Measurements from ENCODE around the gene DPF3.

DPF3 gene

GRCh38 chr14:72864712-72865365 is 29.1 kb downstream of the DPF3 start:
- DNase-seq (ENCODE audit: low read depth): no peak
- no peak for TF ChIP-seq CTCF (IDR thresholded peaks at IDR 0.05; ENCODE audit: control insufficient read depth, insufficient read depth, low read depth, low read length, missing control alignments)

GRCh38 chr14:72863216-72864006 is 30.5 kb downstream of the DPF3 start:
- no peak for TF ChIP-seq CTCF (IDR thresholded peaks at IDR 0.05; ENCODE audit: control insufficient read depth, insufficient read depth, low read depth, low read length, missing control alignments)
- peak; percentile 10 for DNase-seq (ENCODE audit: low read depth)
- H3K4me3 ChIP-seq (ENCODE audit: control insufficient read depth, low read depth, low read length): no peak overlapping the region

More at GRCh38 chr14:72864712-72865365, 29.1 kb downstream of the DPF3 start:
- H3K4me3 ChIP-seq (ENCODE audit: control insufficient read depth, low read depth, low read length): no peak overlapping the region

- H3K4me3 ChIP-seq (ENCODE audit: control insufficient read depth, low read depth, low read length): no peak overlapping the region
- TF ChIP-seq CTCF (IDR thresholded peaks at IDR 0.05; ENCODE audit: control insufficient read depth, insufficient read depth, low read depth, low read length, missing control alignments): no peak
- no peak for DNase-seq (ENCODE audit: low read depth)
These were observed 37.2 kb downstream of the DPF3 start for GRCh38 chr14:72856530-72857266.

- DNase-seq (ENCODE audit: low read depth): peak; percentile 63
- TF ChIP-seq CTCF (IDR thresholded peaks at IDR 0.05; ENCODE audit: control insufficient read depth, insufficient read depth, low read depth, low read length, missing control alignments): no peak
- H3K4me3 ChIP-seq (ENCODE audit: control insufficient read depth, low read depth, low read length): no peak overlapping the region
These were observed 38.0 kb downstream of the DPF3 start for GRCh38 chr14:72855913-72856312.

- no peak for TF ChIP-seq CTCF (IDR thresholded peaks at IDR 0.05; ENCODE audit: control insufficient read depth, insufficient read depth, low read depth, low read length, missing control alignments)
- DNase-seq (ENCODE audit: low read depth): no peak
These were observed 41.7 kb downstream of the DPF3 start for GRCh38 chr14:72852194-72852593.

GRCh38 chr14:72851635-72852034 is 42.3 kb downstream of the DPF3 start:
- no peak for TF ChIP-seq CTCF (IDR thresholded peaks at IDR 0.05; ENCODE audit: control insufficient read depth, insufficient read depth, low read depth, low read length, missing control alignments)
- H3K4me3 ChIP-seq (ENCODE audit: control insufficient read depth, low read depth, low read length): no peak overlapping the region
- DNase-seq (ENCODE audit: low read depth): no peak

More at GRCh38 chr14:72852194-72852593, 41.7 kb downstream of the DPF3 start:
- no peak overlapping the region for H3K4me3 ChIP-seq (ENCODE audit: control insufficient read depth, low read depth, low read length)

Measured in AG09309 (cell line).